C4-2B (cell line): ENCODE results near the gene MRTFB.

Experiments used
- H3K27ac ChIP-seq: fragments of 450-650 bp; 2 replicates; pipeline ENCODE4 v1.5.1; 2017
- CTCF ChIP-seq: fragments of 450-650 bp; conservative IDR thresholded peaks from 2 replicates; pipeline ENCODE4 v1.5.1; 2017; ENCODE audit warnings: mild to moderate bottlenecking
- ZFX ChIP-seq: fragments of 450-650 bp; IDR thresholded peaks from 2 replicates; pipeline ENCODE4 v1.6.1; 2017

The MRTFB gene

GRCh38 chr16:14070555-14070876, 603 bp upstream of the MRTFB start:
- H3K27ac ChIP-seq = peak overlapping the region; percentile 92
- TF ChIP-seq ZFX = no peak
- TF ChIP-seq CTCF = no peak

GRCh38 chr16:14071576-14072271, 605 bp downstream of the MRTFB start:
- peak overlapping the region; percentile 92 for H3K27ac ChIP-seq
- TF ChIP-seq CTCF (no peak), ZFX (no peak)

DNA sequence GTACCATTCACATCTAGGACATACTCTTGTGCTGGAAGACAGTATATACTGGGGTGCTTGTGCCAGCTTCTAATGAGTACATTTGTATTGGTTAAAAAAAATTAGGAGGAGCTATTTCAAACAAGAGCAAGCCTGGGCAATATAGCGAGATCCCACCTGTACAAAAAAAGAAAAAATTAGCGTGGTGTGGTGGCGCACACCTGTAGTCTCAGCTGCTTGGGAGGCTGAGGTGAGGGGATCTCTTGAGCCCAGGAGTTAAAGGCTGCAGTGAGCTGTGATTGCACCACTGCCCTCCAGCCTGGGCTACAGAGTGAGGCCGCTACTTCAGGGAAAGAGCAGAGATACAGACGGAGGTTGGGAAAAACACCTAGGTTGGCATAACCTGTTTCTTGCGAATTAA, 1.2 kb downstream of the MRTFB start:
- TF ChIP-seq ZFX (no peak), CTCF (no peak)

GRCh38 chr16:14074544-14074943, 3.4 kb downstream of the MRTFB start:
- no peak for TF ChIP-seq ZFX
- no peak for TF ChIP-seq CTCF
- no peak overlapping the region for H3K27ac ChIP-seq

More for the DNA sequence above, 1.2 kb downstream of the MRTFB start:
- no peak overlapping the region; the same call in 1 of the 2 replicates for H3K27ac ChIP-seq

- no peak for TF ChIP-seq CTCF
- TF ChIP-seq ZFX = no peak
- no peak overlapping the region for H3K27ac ChIP-seq
Observed at GRCh38 chr16:14077918-14078317, 6.8 kb downstream of the MRTFB start.

DNA sequence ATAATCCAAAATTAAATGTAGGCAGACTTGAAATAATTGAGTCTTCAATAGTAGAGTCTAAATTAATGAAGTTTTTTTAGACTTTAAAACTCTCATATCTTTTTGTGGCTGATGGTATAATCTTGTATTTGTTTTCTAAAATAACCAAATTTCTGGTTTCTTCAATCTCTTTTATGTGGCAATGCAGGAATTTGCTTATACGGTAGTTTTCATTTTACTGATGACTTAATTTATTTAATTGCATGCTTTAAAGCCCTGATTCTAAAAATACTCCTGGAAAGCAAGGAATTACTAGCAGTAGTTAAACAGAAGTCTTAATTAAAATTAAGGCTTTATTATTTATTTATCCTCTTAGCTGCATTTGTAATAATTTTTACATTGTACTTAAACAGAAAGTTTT, 15.4 kb downstream of the MRTFB start:
- no peak overlapping the region for H3K27ac ChIP-seq
- TF ChIP-seq ZFX = no peak
- TF ChIP-seq CTCF = no peak

- TF ChIP-seq ZFX (no peak), CTCF (no peak)
- H3K27ac ChIP-seq = no peak overlapping the region
Observed at GRCh38 chr16:14087181-14087580, 16.1 kb downstream of the MRTFB start.
